ENCODE results near the gene PURB.

- TF ChIP-seq, protein P1, sequence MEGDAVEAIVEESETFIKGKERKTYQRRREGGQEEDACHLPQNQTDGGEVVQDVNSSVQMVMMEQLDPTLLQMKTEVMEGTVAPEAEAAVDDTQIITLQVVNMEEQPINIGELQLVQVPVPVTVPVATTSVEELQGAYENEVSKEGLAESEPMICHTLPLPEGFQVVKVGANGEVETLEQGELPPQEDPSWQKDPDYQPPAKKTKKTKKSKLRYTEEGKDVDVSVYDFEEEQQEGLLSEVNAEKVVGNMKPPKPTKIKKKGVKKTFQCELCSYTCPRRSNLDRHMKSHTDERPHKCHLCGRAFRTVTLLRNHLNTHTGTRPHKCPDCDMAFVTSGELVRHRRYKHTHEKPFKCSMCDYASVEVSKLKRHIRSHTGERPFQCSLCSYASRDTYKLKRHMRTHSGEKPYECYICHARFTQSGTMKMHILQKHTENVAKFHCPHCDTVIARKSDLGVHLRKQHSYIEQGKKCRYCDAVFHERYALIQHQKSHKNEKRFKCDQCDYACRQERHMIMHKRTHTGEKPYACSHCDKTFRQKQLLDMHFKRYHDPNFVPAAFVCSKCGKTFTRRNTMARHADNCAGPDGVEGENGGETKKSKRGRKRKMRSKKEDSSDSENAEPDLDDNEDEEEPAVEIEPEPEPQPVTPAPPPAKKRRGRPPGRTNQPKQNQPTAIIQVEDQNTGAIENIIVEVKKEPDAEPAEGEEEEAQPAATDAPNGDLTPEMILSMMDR (conservative IDR thresholded peaks at IDR 0.05; ENCODE audit: low read length): no peak
- TF ChIP-seq EZH2phosphoT487 (IDR thresholded peaks at IDR 0.05; ENCODE audit: borderline replicate concordance): no peak
Observed at GRCh38 chr7:44885394-44886317, at the start of gene PURB.
